ENCODE measurements around the gene ANTXR1.

Gene ANTXR1

DNA sequence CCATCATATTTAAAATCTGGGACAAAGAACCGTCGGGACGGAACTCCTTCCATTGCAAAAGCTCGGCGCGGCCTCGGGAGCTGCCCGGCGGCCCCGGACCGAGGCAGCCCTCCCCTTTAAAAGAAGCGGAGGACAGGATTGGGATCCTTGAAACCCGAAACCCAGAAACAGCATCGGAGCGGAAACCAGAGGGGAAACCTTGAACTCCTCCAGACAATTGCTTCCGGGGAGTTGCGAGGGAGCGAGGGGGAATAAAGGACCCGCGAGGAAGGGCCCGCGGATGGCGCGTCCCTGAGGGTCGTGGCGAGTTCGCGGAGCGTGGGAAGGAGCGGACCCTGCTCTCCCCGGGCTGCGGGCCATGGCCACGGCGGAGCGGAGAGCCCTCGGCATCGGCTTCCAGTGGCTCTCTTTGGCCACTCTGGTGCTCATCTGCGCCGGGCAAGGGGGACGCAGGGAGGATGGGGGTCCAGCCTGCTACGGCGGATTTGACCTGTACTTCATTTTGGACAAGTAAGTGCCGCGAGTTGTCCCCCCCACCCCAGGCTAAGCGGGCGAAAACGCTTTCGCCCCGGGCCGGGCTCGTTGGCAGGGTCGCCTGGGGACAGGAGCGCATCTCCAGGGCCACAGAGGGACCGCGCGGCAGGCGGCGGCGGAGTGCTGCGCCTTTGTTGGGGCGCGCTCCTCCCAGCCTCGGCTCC lies at the start of gene ANTXR1:
Gene ANTXR1 (plus strand): TSS at position 38 of the 698 bp plus-strand sequence. CDS start 321 bp downstream, at position 359.
- DNase-seq: no peak

DNA sequence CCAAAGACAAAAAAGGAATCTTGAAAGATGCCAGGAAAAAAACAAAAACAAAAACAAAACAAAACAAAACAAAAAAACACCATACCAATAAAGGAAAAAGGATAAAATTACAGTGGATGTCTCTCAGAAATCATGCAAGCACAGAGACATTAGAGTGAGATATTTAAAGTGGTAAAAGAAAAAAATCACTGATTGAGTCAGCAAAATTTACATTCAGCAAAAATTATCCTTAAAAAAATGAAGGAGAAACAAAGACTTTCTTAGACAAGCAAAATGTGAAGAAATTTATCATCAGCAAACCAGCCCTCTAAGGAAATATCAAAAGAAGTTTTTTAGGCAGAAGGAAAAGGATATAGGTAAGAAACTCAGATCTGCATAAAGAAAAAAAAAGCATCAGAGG lies 48.7 kb upstream of the ANTXR1 start:
- no peak for DNase-seq

GRCh38 chr2:68968221-68968620 lies 44.8 kb upstream of the ANTXR1 start:
- no peak for DNase-seq

DNA sequence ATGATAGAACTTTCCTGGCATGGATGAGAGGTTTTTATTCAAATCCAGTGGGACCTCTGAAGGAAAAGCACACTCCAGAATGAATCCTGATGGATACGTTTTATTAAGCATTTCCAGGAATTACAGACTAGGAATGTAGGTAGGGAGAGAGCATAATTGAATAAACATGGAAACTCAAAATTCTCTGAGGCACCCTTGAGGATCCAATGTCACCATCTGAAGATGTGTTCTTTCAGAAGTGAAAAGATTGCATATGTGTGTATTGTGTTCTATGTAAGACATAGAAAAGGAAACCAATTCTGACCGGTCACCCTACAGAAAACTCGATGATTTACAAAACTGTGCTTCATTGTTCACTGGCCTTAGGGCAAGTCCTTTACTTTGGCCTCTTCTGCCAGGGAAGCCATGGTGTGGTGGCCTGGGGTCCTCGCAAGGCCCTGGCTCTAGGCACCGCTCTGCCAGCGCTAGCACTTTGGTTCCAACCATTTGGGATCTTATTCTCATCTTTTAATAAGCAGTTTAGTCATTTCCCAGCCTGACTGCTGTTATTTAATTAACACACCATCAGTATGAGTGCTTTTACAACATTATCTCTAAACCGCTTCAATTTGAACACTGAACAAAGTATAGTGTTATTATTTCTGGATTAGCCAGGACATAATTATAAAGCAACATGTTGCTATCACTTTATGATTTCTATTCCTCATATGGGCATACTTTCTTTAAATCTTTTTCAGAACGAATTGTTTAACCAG lies 43.1 kb upstream of the ANTXR1 start:
- DNase-seq: no peak

- DNase-seq: no peak
Measured at GRCh38 chr2:68970566-68971265, 42.3 kb upstream of the ANTXR1 start.

DNA sequence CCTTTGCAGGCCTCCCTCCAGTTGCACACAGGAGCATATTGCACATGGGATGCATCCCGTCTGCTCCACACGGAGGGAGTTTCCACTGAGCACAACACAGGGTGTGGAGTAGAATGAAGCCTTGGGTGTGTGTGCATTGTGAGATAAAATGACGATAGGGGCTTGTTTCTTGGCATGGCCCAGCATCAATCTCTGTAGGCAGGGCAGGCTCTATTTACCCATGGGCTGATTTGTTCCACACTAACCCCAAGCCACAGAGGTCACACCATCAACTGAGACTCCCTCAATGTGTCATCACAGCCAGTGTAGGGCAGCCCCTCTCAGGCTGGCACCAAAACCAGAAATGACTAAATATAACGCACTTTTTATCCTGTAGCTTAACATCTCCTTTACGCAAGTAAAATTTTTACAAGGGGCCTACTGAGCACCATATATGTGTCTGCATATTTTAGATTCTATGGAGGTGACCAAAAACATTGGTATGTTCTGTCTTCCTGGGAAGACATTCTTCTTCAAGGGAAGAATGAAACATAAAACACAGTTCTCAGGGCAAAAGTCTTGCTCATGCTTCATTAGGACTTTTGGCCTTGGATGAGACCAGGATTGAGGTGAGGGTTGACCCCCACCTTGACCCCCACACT lies 41.3 kb upstream of the ANTXR1 start:
- no peak for DNase-seq

DNA sequence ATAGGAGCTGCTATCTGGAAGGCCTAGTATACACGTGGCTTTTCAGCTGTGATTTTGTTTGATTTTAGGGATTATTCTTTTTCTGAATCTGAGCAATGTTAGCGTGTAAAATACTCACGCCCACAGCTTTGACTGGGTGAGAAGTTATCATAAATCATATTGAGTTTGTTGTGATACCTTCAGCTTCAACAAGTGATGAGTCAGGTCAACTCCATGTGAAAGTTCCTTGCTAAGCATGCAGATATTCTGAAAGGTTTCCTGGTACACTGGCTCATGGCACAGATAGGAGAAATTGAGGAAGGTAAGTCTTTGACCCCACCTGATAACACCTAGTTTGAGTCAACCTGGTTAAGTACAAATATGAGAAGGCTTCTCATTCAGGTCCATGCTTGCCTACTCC lies 38.7 kb upstream of the ANTXR1 start, which contains the start of gene GKN1:
Gene GKN1 (plus strand): TSS at position 386 of the 400 bp plus-strand sequence. CDS start 42 bp downstream, outside the sequence.
- no peak for DNase-seq

DNA sequence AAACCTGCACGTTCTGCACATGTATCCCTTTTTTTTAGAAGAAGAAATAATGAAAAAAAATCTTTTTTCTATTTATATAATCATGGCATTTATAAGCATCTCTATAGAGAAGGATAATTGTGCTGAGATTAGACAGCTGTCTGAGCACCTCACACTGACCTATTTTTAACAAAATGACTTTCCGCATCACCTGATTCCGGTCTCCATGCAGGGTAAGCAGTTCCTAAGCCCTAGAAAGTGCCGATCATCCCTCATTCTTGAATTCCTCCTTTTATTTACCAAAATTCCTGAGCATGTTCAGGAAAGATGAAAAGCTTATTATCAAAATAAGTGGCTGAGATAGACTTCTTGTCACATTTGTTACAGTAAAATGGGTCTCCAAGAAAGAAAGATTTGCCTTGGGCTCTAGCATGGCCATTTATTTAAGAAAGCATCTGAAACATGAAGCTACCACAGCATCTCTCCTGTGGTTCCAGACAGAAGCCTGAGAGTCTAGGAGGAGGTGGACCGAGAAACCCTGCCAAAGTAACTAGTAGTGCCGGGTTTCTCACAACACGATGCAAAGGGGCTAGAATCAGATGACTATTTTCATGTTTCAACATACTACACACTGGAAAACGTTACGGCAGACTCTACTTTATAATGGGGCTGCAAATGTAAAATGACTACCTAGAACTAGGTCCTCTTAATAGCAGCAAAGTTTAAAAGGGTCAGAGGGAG lies 37.9 kb upstream of the ANTXR1 start:
- no peak for DNase-seq

DNA sequence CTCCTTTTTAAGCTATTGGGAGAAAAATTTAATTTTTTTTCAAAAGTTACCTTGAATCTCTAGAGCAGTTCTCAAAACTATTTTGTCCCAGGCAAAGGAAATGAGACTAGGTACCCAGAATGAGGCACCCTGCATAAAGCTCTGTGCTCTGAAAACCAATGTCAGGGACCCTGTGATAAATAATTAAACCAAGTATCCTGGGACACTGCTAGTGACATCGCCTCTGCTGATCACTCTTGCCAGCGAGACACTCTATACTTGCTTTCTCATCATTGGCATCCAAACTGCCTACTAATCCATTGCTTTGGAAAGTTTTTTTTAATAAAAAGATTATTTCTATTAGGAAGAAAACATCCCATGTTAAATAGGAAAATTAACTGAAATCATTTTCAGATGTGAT lies 37.1 kb upstream of the ANTXR1 start:
- DNase-seq: no peak

GRCh38 chr2:68977453-68977852 lies 35.5 kb upstream of the ANTXR1 start:
- no peak for DNase-seq

DNA sequence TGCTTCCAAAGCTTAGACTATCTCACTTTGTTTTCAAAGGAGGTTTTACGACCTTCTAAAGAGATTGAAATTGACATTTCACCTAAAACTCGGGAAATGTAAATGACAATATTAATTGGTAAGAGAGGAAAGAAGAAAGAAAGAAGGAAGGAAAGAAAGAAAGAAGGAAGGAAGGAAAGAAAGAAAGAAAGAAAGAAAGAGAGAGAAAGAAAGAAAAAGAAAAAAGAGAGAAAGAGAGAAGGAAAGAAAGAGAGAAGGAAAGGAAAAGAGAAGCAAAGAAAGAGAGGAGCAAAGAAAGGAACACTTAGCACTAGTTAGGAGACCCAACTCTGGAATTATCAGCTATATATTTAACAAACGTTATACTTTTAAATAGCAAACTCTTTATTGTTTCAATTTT lies 34.9 kb upstream of the ANTXR1 start:
- no peak for DNase-seq

- no peak for DNase-seq
Measured at GRCh38 chr2:68980956-68981355, 32.0 kb upstream of the ANTXR1 start.

GRCh38 chr2:68987021-68987503 lies 25.9 kb upstream of the ANTXR1 start:
- no peak for DNase-seq

DNA sequence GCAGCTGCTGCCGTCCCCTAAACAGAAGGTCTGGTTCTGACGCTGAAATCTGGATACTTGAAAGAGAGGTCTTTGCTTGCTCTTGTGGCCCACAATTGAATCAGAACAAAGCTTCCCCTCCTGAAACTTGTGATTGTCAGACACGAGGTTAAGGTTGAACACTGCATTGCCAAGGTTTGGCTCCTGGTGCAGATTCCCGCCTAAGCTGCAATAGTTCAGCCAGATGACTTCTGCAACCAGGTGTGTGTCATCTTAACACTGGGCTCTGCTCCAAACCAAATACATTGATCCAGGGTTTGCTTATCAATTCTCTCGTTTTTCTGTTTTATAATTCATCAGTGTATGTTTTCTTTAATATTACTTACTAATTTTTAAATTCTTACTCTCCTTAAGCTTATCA lies 23.9 kb upstream of the ANTXR1 start:
- no peak for DNase-seq

GRCh38 chr2:68992341-68992740 lies 20.6 kb upstream of the ANTXR1 start:
- no peak for DNase-seq

GRCh38 chr2:68992933-68993332 lies 20.0 kb upstream of the ANTXR1 start:
- DNase-seq: no peak

DNA sequence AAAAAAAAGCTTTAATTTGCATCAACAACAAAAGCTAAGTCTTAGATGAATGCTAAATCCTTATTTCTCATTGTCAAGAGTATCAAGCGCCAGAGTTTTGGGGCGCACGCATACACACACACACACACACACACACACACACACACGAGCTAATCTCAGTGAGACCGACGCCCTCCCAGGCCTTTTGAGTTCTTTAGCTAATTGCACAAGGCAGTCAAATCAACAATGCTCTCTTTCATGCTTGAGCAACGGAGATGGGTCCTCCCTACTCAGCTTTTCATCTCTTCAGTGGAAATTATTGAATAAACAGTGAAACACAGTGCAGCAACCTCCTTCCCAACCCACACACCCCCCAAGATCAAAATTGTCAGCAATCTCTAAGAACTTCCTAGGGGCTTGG lies 19.3 kb upstream of the ANTXR1 start:
- no peak for DNase-seq

GRCh38 chr2:68994864-68995263 lies 18.1 kb upstream of the ANTXR1 start:
- no peak for DNase-seq

DNA sequence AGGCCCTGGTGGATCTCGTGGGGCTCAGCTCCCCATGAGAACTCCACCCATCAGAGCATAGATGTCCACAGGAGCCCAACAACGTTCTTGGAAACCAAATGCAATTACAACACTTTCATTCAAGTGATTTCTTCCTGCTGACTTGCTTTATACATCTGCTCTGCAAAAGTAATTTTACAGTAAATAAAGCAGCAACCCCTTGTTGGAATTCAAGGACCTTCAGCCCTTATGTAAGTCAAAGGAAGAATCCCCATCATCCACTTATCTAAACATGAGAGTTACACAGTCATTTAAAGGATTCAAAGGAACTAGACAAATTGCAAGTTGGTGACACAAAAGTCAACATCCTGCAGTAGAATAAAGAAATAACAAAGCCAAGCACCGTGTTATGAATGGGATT lies 17.1 kb upstream of the ANTXR1 start:
- no peak for DNase-seq

DNA sequence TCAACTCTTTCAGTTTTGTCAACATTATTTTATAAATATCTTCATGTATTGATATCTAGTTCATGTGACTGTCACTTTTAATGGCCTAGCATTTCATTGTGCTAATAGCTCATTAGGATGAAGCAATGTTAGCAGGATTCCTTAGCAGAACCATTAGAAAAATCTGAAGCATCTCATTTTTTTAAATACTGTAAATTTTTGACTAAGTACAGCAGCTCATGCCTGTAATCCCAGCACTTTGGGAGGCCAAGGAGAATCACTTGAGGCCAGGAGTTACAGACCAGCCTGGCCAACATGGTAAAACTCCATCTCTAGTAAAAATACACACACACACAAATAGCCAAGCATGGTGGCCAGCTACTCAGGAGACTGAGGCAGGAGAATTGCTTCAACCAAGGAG lies 15.6 kb upstream of the ANTXR1 start:
- DNase-seq: no peak

DNA sequence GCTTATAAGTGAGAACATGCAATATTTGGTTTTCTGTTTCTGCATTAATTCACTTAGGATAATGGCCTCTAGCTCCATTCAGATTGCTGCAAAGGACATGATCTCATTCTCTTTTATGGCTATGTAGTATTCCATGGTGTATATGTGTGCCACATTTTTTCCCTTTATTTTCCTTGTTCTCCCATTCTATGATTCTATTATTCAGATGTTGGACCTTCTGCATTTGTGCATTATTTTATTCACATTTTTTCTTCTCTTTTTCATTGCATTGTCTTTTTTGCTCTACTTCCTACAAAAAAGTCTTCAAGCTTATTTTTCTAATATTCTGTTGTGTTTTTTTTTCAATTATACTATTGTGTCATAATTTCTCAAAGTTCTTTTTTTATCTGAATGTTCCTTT lies 11.1 kb upstream of the ANTXR1 start:
- no peak for DNase-seq

DNA sequence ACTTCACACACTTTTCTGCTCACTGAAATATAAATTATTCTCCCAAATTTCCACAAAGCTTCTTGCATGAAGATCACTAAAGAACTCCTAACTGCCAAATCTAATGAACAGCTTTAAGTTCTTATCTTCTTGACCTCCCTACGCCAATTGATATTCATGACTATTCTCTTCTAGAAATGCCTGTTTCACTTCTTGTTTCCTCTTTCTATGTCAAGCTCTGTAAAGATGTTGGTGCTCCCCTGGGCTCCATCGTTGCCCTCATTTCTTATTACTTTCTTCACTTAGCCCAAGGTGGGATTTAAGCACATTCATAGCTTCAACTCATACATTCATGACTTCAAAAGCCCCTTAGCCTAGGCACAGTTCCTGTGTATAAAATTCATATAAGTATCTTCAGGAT lies 9.2 kb upstream of the ANTXR1 start:
- DNase-seq: no peak

- DNase-seq: no peak
Measured at GRCh38 chr2:69007169-69007568, 5.8 kb upstream of the ANTXR1 start.

Measured in NK-92 treated with Interleukin-12 subunit alpha and Interleukin-12 subunit beta, amount 100 ng/mL, for 24 hours (cell line).